ENCODE measurements around the gene ALMS1. TPM values are rescaled to one million over a fixed set of nuclear protein-coding genes. Genes with fewer than 3 reads are reported as not detected.

Gene ALMS1
- total RNA-seq, 2 experiments from 2014 or later, result 15.4 to 15.8 TPM

GRCh38 chr2:73373344-73373743 is 12.3 kb upstream of the ALMS1 start:
- Mint-ChIP-seq H3K4me3 (no peak overlapping the region), H3K9me3 (no peaks in the 10 kb centered on the region), H3K27me3 (ENCODE audit: low read depth) (peaks cover 14% of the 10 kb centered on the region), H3K27ac (no peak overlapping the region), H3K4me1 (ENCODE audit: low read depth) (no peaks in the 10 kb centered on the region), H3K36me3 (ENCODE audit: low read depth) (no peaks in the 10 kb centered on the region)
- intact Hi-C loops (cut with micrococcal nuclease), result no loop called here
- no peak for DNase-seq
- CTCF ChIA-PET, result no interaction called here

- intact Hi-C loops (cut with micrococcal nuclease), result no loop called here
- H3K9me3 Mint-ChIP-seq, result no peaks in the 10 kb centered on the region
- H3K36me3 Mint-ChIP-seq (ENCODE audit: low read depth), result no peaks in the 10 kb centered on the region
- no peak overlapping the region for H3K27ac Mint-ChIP-seq
- no peaks in the 10 kb centered on the region for H3K4me1 Mint-ChIP-seq (ENCODE audit: low read depth)
- CTCF ChIA-PET, result no interaction called here
- H3K4me3 Mint-ChIP-seq, result no peak overlapping the region
- DNase-seq, result no peak
- peaks cover 14% of the 10 kb centered on the region for H3K27me3 Mint-ChIP-seq (ENCODE audit: low read depth)
Measured at GRCh38 chr2:73374269-73374668, 11.4 kb upstream of the ALMS1 start.

- Mint-ChIP-seq H3K4me3 (no peak overlapping the region), H3K9me3 (no peaks in the 10 kb centered on the region), H3K36me3 (ENCODE audit: low read depth) (no peaks in the 10 kb centered on the region), H3K27me3 (ENCODE audit: low read depth) (peaks cover 14% of the 10 kb centered on the region), H3K27ac (no peak overlapping the region), H3K4me1 (ENCODE audit: low read depth) (no peaks in the 10 kb centered on the region)
- DNase-seq, result no peak
- intact Hi-C loops (cut with micrococcal nuclease), result no loop called here
- CTCF ChIA-PET, result interaction anchor here (0.8 kb wide), 1 partner anchor 92 kb away, joined by 4 read pairs; the partner anchor contains the start of gene FBXO41
Measured at GRCh38 chr2:73376681-73377080, 9.0 kb upstream of the ALMS1 start.

- H3K36me3 Mint-ChIP-seq (ENCODE audit: low read depth), result peaks cover 5% of the 10 kb centered on the region
- no peaks in the 10 kb centered on the region for H3K9me3 Mint-ChIP-seq
- CTCF ChIA-PET, result interaction anchor here (0.7 to 1.1 kb wide), 2 partner anchors 88 to 206 kb away, joined by 3 read pairs; no protein-coding TSS in a partner anchor
- no peak for DNase-seq
- no peak overlapping the region for H3K27ac Mint-ChIP-seq
- peaks cover 15% of the 10 kb centered on the region for H3K4me1 Mint-ChIP-seq (ENCODE audit: low read depth)
- intact Hi-C loops (cut with micrococcal nuclease), result loop anchor here (10.0 kb wide), 2 partner anchors 392 to 1452 kb away; partner anchors contain the start of gene HK2
- H3K4me3 Mint-ChIP-seq, result no peak overlapping the region
- H3K27me3 Mint-ChIP-seq (ENCODE audit: low read depth), result no peaks in the 10 kb centered on the region
Measured at GRCh38 chr2:73383036-73383435, 2.6 kb upstream of the ALMS1 start.

- peaks cover 26% of the 10 kb centered on the region for H3K4me1 Mint-ChIP-seq (ENCODE audit: low read depth)
- H3K36me3 Mint-ChIP-seq (ENCODE audit: low read depth), result peaks cover 7% of the 10 kb centered on the region
- H3K9me3 Mint-ChIP-seq, result no peaks in the 10 kb centered on the region
- H3K27ac Mint-ChIP-seq, result peak overlapping the region; percentile 83
- intact Hi-C loops (cut with micrococcal nuclease), result loop anchor here (1.0 to 10.0 kb wide), 14 partner anchors 92 to 1574 kb away; partner anchors contain the start of genes DGUOK, EGR4, FBXO41 and HK2
- CTCF ChIA-PET, result interaction anchor here (0.6 to 0.9 kb wide), 2 partner anchors 100 to 122 kb away, joined by 3 to 4 read pairs; no protein-coding TSS in a partner anchor
- no peak for DNase-seq
- peak overlapping the region; percentile 92 for H3K4me3 Mint-ChIP-seq
- no peaks in the 10 kb centered on the region for H3K27me3 Mint-ChIP-seq (ENCODE audit: low read depth)
Measured at GRCh38 chr2:73385123-73385503, 523 bp upstream of the ALMS1 start.

GRCh38 chr2:73386342-73386868 is 769 bp downstream of the ALMS1 start:
- H3K36me3 Mint-ChIP-seq (ENCODE audit: low read depth), result peaks cover 11% of the 10 kb centered on the region
- H3K27me3 Mint-ChIP-seq (ENCODE audit: low read depth), result no peaks in the 10 kb centered on the region
- CTCF ChIA-PET, result no interaction called here
- peak overlapping the region; percentile 86 for H3K27ac Mint-ChIP-seq
- H3K9me3 Mint-ChIP-seq, result no peaks in the 10 kb centered on the region
- intact Hi-C loops (cut with micrococcal nuclease), result loop anchor here (1.0 to 10.0 kb wide), 5 partner anchors 216 to 1448 kb away; partner anchors contain the start of genes DGUOK and HK2
- no peak for DNase-seq
- peak overlapping the region; percentile 92 for H3K4me3 Mint-ChIP-seq
- H3K4me1 Mint-ChIP-seq (ENCODE audit: low read depth), result peaks cover 30% of the 10 kb centered on the region

GRCh38 chr2:73386894-73387636 is 1.4 kb downstream of the ALMS1 start:
- Mint-ChIP-seq H3K27ac (peak overlapping the region; percentile 86), H3K9me3 (no peaks in the 10 kb centered on the region), H3K4me3 (peak overlapping the region; percentile 92), H3K4me1 (ENCODE audit: low read depth) (peaks cover 35% of the 10 kb centered on the region), H3K36me3 (ENCODE audit: low read depth) (peaks cover 11% of the 10 kb centered on the region), H3K27me3 (ENCODE audit: low read depth) (no peaks in the 10 kb centered on the region)
- DNase-seq, result no peak
- intact Hi-C loops (cut with micrococcal nuclease), result loop anchor here (1.0 to 10.0 kb wide), 5 partner anchors 215 to 1448 kb away; partner anchors contain the start of genes DGUOK and HK2
- CTCF ChIA-PET, result interaction anchor here (0.9 kb wide), 1 partner anchor 97 kb away, joined by 3 read pairs; no protein-coding TSS in a partner anchor

GRCh38 chr2:73402386-73403103 is 16.9 kb downstream of the ALMS1 start:
- Mint-ChIP-seq H3K36me3 (ENCODE audit: low read depth) (peaks cover 54% of the 10 kb centered on the region), H3K4me1 (ENCODE audit: low read depth) (peaks cover 23% of the 10 kb centered on the region), H3K4me3 (no peak overlapping the region), H3K27me3 (ENCODE audit: low read depth) (no peaks in the 10 kb centered on the region), H3K27ac (no peak overlapping the region), H3K9me3 (peaks cover 25% of the 10 kb centered on the region)
- intact Hi-C loops (cut with micrococcal nuclease), result no loop called here
- CTCF ChIA-PET, result no interaction called here
- no peak for DNase-seq

- peaks cover 50% of the 10 kb centered on the region for H3K36me3 Mint-ChIP-seq (ENCODE audit: low read depth)
Measured at GRCh38 chr2:73403237-73403636, 17.6 kb downstream of the ALMS1 start.

GRCh38 chr2:73404409-73404808 is 18.8 kb downstream of the ALMS1 start:
- intact Hi-C loops (cut with micrococcal nuclease), result no loop called here
- Mint-ChIP-seq H3K9me3 (peaks cover 17% of the 10 kb centered on the region), H3K4me3 (no peak overlapping the region), H3K36me3 (ENCODE audit: low read depth) (peaks cover 45% of the 10 kb centered on the region), H3K27me3 (ENCODE audit: low read depth) (no peaks in the 10 kb centered on the region), H3K4me1 (ENCODE audit: low read depth) (peaks cover 23% of the 10 kb centered on the region), H3K27ac (no peak overlapping the region)
- no peak for DNase-seq
- CTCF ChIA-PET, result no interaction called here

More at GRCh38 chr2:73403237-73403636, 17.6 kb downstream of the ALMS1 start:
- CTCF ChIA-PET, result no interaction called here
- Mint-ChIP-seq H3K27ac (no peak overlapping the region), H3K27me3 (ENCODE audit: low read depth) (no peaks in the 10 kb centered on the region), H3K9me3 (peaks cover 23% of the 10 kb centered on the region), H3K4me1 (ENCODE audit: low read depth) (peaks cover 23% of the 10 kb centered on the region), H3K4me3 (no peak overlapping the region)
- no peak for DNase-seq
- intact Hi-C loops (cut with micrococcal nuclease), result no loop called here

- peaks cover 15% of the 10 kb centered on the region for H3K4me1 Mint-ChIP-seq (ENCODE audit: low read depth)
- intact Hi-C loops (cut with micrococcal nuclease), result no loop called here
- H3K4me3 Mint-ChIP-seq, result no peak overlapping the region
- peaks cover 38% of the 10 kb centered on the region for H3K36me3 Mint-ChIP-seq (ENCODE audit: low read depth)
- H3K9me3 Mint-ChIP-seq, result peaks cover 17% of the 10 kb centered on the region
- CTCF ChIA-PET, result no interaction called here
- H3K27ac Mint-ChIP-seq, result no peak overlapping the region
- H3K27me3 Mint-ChIP-seq (ENCODE audit: low read depth), result no peaks in the 10 kb centered on the region
- DNase-seq, result no peak
Measured at GRCh38 chr2:73406996-73407395, 21.4 kb downstream of the ALMS1 start.

GRCh38 chr2:73408198-73408597 is 22.6 kb downstream of the ALMS1 start:
- Mint-ChIP-seq H3K27ac (no peak overlapping the region), H3K9me3 (peaks cover 13% of the 10 kb centered on the region), H3K4me3 (no peak overlapping the region), H3K4me1 (ENCODE audit: low read depth) (peaks cover 9% of the 10 kb centered on the region), H3K36me3 (ENCODE audit: low read depth) (peaks cover 29% of the 10 kb centered on the region), H3K27me3 (ENCODE audit: low read depth) (no peaks in the 10 kb centered on the region)
- CTCF ChIA-PET, result interaction anchor here (1.2 kb wide), 1 partner anchor 19 kb away, joined by 4 read pairs; no protein-coding TSS in a partner anchor
- no peak for DNase-seq
- intact Hi-C loops (cut with micrococcal nuclease), result no loop called here
